Retinal pigment epithelial cell (primary cell): Measurements from ENCODE around the gene LAMP5.

ENCODE experiments used
- DNase-seq: peaks from one replicate; pipeline ENCODE4 v3.0.0-alpha.2; 2010; ENCODE audit warnings: low read depth
- H3K4me3 ChIP-seq: 2 replicates; pipeline ENCODE4 v1.5.1; 2011; ENCODE audit warnings: mild to moderate bottlenecking, low read length, control low read depth, moderate library complexity
- CTCF ChIP-seq: conservative IDR thresholded peaks from 2 replicates; pipeline ENCODE4 v1.5.1; 2011; ENCODE audit warnings: low read depth, low read length, control low read depth, inconsistent platforms

The LAMP5 gene

GRCh38 chr20:9507544-9508239 is 6.7 kb upstream of the LAMP5 start:
- no peak for DNase-seq
- no peak for TF ChIP-seq CTCF
- no peak overlapping the region for H3K4me3 ChIP-seq

GRCh38 chr20:9508240-9508661 is 6.1 kb upstream of the LAMP5 start:
- DNase-seq: no peak
- no peak for TF ChIP-seq CTCF
- H3K4me3 ChIP-seq: no peak overlapping the region

DNA sequence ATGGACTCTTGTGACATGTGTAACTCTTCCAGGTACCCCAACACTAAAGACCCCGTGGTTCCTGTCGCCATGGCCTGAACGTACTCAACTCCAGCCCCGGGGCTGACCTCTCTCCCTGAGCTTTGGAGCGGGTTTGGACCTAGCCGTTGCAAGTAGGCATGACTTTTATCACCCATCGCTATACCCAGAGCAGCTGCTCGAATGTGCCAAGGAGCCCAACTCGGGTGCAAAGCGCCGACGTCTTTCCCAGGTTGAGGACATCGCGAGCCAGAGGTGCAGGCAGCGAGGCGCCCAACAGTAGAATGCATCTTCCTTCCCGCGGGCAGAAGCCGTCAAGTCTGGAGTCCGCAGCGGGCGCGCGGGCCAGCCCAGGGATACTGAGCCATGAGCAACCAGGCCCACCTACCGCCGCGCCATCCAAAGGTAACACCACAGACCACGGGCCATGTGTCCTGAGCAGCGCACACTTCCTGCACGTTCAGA is 5.7 kb upstream of the LAMP5 start:
- TF ChIP-seq CTCF: no peak
- no peak overlapping the region for H3K4me3 ChIP-seq
- no peak for DNase-seq

GRCh38 chr20:9509246-9509645 is 5.1 kb upstream of the LAMP5 start:
- no peak for DNase-seq
- H3K4me3 ChIP-seq: no peak overlapping the region
- TF ChIP-seq CTCF: no peak

DNA sequence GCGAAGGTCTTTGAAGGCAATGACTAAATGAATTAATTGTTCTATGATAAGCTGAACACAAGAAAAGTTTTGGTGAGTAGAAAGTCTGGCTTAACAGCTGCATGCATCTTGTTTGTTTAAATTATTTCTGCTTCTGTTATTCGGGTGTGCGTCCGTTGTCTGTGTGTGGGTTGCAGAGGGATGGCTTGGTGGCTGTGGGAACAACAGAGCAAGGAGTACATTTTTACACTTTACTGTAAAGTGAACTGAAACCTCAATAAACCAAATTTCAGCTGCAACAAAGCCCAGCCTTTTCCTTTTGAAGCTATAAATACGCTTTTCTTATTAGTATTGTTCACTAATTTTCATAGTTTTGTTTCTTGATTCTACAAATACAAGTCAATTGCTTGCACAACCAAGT is 3.5 kb upstream of the LAMP5 start:
- DNase-seq: no peak
- TF ChIP-seq CTCF: no peak
- H3K4me3 ChIP-seq: no peak overlapping the region

DNA sequence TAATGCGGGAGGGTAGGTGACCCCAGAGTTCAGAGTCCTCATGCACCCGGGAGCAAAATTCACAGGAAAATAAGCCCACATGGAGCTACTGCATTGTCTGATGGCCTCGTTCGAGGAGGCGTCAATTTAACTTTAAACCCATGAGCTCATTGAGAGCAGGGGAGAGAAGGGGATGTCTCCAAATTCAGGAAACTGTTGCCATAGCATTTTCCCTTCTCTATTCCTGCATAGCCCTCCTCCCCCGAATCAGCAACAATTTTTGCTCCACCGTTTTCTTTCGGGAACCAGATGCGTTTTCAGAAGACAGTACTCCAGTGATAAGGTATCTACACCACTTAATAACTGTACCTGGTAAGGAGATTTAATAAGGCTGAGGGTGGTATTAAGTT is 324 bp upstream of the LAMP5 start:
- H3K4me3 ChIP-seq: no peak overlapping the region
- TF ChIP-seq CTCF: no peak
- no peak for DNase-seq

GRCh38 chr20:9515214-9515585 is 810 bp downstream of the LAMP5 start:
- H3K4me3 ChIP-seq: no peak overlapping the region
- DNase-seq: no peak
- no peak for TF ChIP-seq CTCF
